ENCODE measurements around the gene CHN2.

DNA sequence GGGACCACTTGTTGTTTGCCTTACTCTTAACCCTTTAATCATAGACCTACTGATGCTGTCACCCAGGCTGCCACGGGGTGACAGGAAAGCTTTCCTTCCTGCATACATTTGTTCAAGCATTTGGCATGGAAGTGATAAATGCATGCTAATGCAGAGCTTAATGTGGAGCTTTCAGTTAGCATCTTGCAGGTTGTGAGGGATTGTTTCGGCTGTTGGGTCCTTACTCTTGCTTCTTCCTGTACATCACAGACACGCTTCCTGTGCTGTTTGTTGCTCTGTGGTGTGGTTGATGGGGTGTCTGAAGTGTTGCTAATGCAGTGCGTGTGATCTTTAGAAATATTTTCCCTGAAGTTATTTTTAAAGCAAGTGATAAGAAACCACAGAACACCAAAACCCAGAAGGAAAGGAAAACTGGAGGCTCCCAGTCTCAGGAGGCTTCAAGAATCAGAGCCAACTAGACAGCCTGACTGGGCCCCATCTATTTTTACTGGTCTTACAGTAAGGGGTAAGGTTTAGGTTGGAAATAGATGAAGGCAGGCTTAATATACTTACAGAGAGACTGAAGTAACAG, 143.1 kb downstream of the CHN2 start:
- TF ChIP-seq, protein P1, sequence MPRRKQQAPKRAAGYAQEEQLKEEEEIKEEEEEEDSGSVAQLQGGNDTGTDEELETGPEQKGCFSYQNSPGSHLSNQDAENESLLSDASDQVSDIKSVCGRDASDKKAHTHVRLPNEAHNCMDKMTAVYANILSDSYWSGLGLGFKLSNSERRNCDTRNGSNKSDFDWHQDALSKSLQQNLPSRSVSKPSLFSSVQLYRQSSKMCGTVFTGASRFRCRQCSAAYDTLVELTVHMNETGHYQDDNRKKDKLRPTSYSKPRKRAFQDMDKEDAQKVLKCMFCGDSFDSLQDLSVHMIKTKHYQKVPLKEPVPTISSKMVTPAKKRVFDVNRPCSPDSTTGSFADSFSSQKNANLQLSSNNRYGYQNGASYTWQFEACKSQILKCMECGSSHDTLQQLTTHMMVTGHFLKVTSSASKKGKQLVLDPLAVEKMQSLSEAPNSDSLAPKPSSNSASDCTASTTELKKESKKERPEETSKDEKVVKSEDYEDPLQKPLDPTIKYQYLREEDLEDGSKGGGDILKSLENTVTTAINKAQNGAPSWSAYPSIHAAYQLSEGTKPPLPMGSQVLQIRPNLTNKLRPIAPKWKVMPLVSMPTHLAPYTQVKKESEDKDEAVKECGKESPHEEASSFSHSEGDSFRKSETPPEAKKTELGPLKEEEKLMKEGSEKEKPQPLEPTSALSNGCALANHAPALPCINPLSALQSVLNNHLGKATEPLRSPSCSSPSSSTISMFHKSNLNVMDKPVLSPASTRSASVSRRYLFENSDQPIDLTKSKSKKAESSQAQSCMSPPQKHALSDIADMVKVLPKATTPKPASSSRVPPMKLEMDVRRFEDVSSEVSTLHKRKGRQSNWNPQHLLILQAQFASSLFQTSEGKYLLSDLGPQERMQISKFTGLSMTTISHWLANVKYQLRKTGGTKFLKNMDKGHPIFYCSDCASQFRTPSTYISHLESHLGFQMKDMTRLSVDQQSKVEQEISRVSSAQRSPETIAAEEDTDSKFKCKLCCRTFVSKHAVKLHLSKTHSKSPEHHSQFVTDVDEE (CRISPR knock-in tag; IDR thresholded peaks at IDR 0.05): no peak
- no peak for TF ChIP-seq ARNTL (CRISPR knock-in tag; IDR thresholded peaks at IDR 0.05; ENCODE audit: borderline replicate concordance, low read depth)
- TF ChIP-seq CSDC2 (CRISPR knock-in tag; IDR thresholded peaks at IDR 0.05): no peak
- TF ChIP-seq, protein P2, sequence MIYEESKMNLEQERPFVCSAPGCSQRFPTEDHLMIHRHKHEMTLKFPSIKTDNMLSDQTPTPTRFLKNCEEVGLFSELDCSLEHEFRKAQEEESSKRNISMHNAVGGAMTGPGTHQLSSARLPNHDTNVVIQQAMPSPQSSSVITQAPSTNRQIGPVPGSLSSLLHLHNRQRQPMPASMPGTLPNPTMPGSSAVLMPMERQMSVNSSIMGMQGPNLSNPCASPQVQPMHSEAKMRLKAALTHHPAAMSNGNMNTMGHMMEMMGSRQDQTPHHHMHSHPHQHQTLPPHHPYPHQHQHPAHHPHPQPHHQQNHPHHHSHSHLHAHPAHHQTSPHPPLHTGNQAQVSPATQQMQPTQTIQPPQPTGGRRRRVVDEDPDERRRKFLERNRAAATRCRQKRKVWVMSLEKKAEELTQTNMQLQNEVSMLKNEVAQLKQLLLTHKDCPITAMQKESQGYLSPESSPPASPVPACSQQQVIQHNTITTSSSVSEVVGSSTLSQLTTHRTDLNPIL (CRISPR knock-in tag; IDR thresholded peaks at IDR 0.05; ENCODE audit: low read depth): no peak
- no peak for TF ChIP-seq ISL1 (CRISPR knock-in tag; IDR thresholded peaks at IDR 0.05)
- TF ChIP-seq, protein P3, sequence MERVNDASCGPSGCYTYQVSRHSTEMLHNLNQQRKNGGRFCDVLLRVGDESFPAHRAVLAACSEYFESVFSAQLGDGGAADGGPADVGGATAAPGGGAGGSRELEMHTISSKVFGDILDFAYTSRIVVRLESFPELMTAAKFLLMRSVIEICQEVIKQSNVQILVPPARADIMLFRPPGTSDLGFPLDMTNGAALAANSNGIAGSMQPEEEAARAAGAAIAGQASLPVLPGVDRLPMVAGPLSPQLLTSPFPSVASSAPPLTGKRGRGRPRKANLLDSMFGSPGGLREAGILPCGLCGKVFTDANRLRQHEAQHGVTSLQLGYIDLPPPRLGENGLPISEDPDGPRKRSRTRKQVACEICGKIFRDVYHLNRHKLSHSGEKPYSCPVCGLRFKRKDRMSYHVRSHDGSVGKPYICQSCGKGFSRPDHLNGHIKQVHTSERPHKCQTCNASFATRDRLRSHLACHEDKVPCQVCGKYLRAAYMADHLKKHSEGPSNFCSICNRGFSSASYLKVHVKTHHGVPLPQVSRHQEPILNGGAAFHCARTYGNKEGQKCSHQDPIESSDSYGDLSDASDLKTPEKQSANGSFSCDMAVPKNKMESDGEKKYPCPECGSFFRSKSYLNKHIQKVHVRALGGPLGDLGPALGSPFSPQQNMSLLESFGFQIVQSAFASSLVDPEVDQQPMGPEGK (CRISPR knock-in tag; IDR thresholded peaks at IDR 0.05; ENCODE audit: borderline replicate concordance): no peak
- TF ChIP-seq, protein P4, sequence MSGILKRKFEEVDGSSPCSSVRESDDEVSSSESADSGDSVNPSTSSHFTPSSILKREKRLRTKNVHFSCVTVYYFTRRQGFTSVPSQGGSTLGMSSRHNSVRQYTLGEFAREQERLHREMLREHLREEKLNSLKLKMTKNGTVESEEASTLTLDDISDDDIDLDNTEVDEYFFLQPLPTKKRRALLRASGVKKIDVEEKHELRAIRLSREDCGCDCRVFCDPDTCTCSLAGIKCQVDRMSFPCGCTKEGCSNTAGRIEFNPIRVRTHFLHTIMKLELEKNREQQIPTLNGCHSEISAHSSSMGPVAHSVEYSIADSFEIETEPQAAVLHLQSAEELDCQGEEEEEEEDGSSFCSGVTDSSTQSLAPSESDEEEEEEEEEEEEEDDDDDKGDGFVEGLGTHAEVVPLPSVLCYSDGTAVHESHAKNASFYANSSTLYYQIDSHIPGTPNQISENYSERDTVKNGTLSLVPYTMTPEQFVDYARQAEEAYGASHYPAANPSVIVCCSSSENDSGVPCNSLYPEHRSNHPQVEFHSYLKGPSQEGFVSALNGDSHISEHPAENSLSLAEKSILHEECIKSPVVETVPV (CRISPR knock-in tag; IDR thresholded peaks at IDR 0.05): no peak
- no peak for TF ChIP-seq RARB (CRISPR knock-in tag; IDR thresholded peaks at IDR 0.05)
- no peak for TF ChIP-seq ESRRG (CRISPR knock-in tag; IDR thresholded peaks at IDR 0.05)
- TF ChIP-seq ZFP30 (CRISPR knock-in tag; IDR thresholded peaks at IDR 0.05): no peak
- TF ChIP-seq ZFP3 (CRISPR knock-in tag; IDR thresholded peaks at IDR 0.05): no peak

Data from SK-N-SH treated with all-trans-retinoic acid at 6 μM for 48 hours (cell line).